Measurements from ENCODE around the gene RICTOR.

Gene RICTOR

GRCh38 chr5:39080597-39081204 lies 6.5 kb upstream of the RICTOR start:
- peak; percentile 86 to 88 for DNase-seq (ENCODE audit: low read depth in 2 of 2)
- H3K4me3 ChIP-seq (replicated peaks in 1 of 2; ENCODE audit: low read depth in 2 of 2, low read length in 2 of 2), result no peak overlapping the region

GRCh38 chr5:39080168-39080567 lies 6.0 kb upstream of the RICTOR start:
- TF ChIP-seq, protein P1, sequence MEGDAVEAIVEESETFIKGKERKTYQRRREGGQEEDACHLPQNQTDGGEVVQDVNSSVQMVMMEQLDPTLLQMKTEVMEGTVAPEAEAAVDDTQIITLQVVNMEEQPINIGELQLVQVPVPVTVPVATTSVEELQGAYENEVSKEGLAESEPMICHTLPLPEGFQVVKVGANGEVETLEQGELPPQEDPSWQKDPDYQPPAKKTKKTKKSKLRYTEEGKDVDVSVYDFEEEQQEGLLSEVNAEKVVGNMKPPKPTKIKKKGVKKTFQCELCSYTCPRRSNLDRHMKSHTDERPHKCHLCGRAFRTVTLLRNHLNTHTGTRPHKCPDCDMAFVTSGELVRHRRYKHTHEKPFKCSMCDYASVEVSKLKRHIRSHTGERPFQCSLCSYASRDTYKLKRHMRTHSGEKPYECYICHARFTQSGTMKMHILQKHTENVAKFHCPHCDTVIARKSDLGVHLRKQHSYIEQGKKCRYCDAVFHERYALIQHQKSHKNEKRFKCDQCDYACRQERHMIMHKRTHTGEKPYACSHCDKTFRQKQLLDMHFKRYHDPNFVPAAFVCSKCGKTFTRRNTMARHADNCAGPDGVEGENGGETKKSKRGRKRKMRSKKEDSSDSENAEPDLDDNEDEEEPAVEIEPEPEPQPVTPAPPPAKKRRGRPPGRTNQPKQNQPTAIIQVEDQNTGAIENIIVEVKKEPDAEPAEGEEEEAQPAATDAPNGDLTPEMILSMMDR (IDR thresholded peaks at IDR 0.05; ENCODE audit: low read depth, low read length), result no peak
- DNase-seq (ENCODE audit: low read depth in 2 of 2), result no peak
- no peak overlapping the region for H3K4me3 ChIP-seq (replicated peaks in 1 of 2; ENCODE audit: low read depth in 2 of 2, low read length in 2 of 2)

More at GRCh38 chr5:39080597-39081204, 6.5 kb upstream of the RICTOR start:
- TF ChIP-seq, protein P1 (IDR thresholded peaks at IDR 0.05; ENCODE audit: low read depth, low read length), result peak; percentile 90

- TF ChIP-seq, protein P1 (IDR thresholded peaks at IDR 0.05; ENCODE audit: low read depth, low read length), result no peak
- H3K4me3 ChIP-seq (replicated peaks in 1 of 2; ENCODE audit: low read depth in 2 of 2, low read length in 2 of 2), result no peak overlapping the region
- no peak for DNase-seq (ENCODE audit: low read depth in 2 of 2)
Observed at GRCh38 chr5:39079147-39079546, 4.9 kb upstream of the RICTOR start.

- DNase-seq (ENCODE audit: low read depth in 2 of 2), result peak; percentile 17 to 56
- TF ChIP-seq, protein P1 (IDR thresholded peaks at IDR 0.05; ENCODE audit: low read depth, low read length), result no peak
- H3K4me3 ChIP-seq (replicated peaks in 1 of 2; ENCODE audit: low read depth in 2 of 2, low read length in 2 of 2), result no peak overlapping the region
Observed at GRCh38 chr5:39076757-39077728, 2.8 kb upstream of the RICTOR start.

DNA sequence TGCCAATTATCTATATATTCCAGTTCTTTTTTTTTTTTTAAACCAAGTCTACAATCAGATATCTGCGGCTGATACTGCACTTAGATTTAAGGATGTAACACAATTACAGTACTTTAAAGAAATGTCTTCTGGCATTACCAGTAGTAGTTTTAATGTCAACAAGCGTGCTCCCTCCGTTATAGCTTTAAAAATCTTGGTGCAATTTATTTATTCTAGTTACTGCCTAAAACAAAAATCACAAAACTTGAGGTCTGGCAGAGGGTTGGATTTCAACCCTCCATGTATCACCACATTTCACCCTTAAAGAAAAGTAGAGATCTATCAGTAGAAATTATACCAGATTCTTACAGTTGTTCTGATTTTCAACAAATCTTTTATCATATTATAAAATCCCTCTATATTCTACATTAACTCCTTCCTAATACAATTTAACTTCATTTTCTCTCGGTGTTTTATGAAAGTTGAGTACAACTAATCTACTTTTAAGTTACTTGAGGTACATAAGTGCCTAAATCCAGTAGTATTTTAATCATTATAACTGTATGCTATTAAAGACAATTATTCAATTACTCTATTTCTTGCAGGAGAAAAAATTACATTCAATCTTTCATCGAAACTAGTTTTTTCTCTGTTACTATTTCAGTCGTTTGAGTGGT lies 2.0 kb upstream of the RICTOR start:
- DNase-seq (ENCODE audit: low read depth in 2 of 2), result no peak
- no peak overlapping the region for H3K4me3 ChIP-seq (replicated peaks in 1 of 2; ENCODE audit: low read depth in 2 of 2, low read length in 2 of 2)
- TF ChIP-seq, protein P1 (IDR thresholded peaks at IDR 0.05; ENCODE audit: low read depth, low read length), result no peak

- no peak for DNase-seq (ENCODE audit: low read depth in 2 of 2)
- TF ChIP-seq, protein P1 (IDR thresholded peaks at IDR 0.05; ENCODE audit: low read depth, low read length), result no peak
- H3K4me3 ChIP-seq (replicated peaks in 1 of 2; ENCODE audit: low read depth in 2 of 2, low read length in 2 of 2), result peak overlapping the region; percentile 84 to 88
Observed at GRCh38 chr5:39073767-39074016, 507 bp downstream of the RICTOR start.
